ENCODE measurements around the gene CD300A. TPM values are rescaled to one million over a fixed set of nuclear protein-coding genes. Genes with fewer than 3 reads are reported as not detected.

Gene CD300A
- total RNA-seq, 1 donor from 2014 or later: 0.71 TPM

- CTCF ChIA-PET: interaction anchor here (1.6 kb wide), 1 partner anchor 64 kb away, joined by 8 read pairs; no protein-coding TSS in a partner anchor
- POLR2A ChIA-PET: interaction anchor here (0.6 to 1.3 kb wide), 2 partner anchors 11 to 738 kb away, joined by 3 to 4 read pairs; no protein-coding TSS in a partner anchor
- Mint-ChIP-seq H3K4me3 (no peak overlapping the region), H3K36me3 (ENCODE audit: low read depth) (peaks cover 1% of the 10 kb centered on the region), H3K27ac (no peak overlapping the region), H3K9me3 (peaks cover 9% of the 10 kb centered on the region), H3K27me3 (peaks cover 12% of the 10 kb centered on the region), H3K4me1 (peaks cover 23% of the 10 kb centered on the region)
- ATAC-seq (ENCODE audit: low read depth): no peak
- TF ChIP-seq CTCF (IDR thresholded peaks at IDR 0.05): no peak
- no peak for DNase-seq
- intact Hi-C loops (cut with micrococcal nuclease): no loop called here
These were observed 22.7 kb upstream of the CD300A start for GRCh38 chr17:74443516-74444296.

- no peaks in the 10 kb centered on the region for H3K36me3 Mint-ChIP-seq (ENCODE audit: low read depth)
- POLR2A ChIA-PET: interaction anchor here (0.6 kb wide), 1 partner anchor 91 kb away, joined by 7 read pairs; no protein-coding TSS in a partner anchor
These were observed 22.0 kb upstream of the CD300A start for GRCh38 chr17:74444406-74444805.

GRCh38 chr17:74445158-74445557, 21.3 kb upstream of the CD300A start:
- TF ChIP-seq CTCF (IDR thresholded peaks at IDR 0.05): no peak
- Mint-ChIP-seq H3K4me3 (no peak overlapping the region), H3K27me3 (peaks cover 12% of the 10 kb centered on the region), H3K9me3 (no peaks in the 10 kb centered on the region), H3K4me1 (peaks cover 19% of the 10 kb centered on the region), H3K36me3 (ENCODE audit: low read depth) (no peaks in the 10 kb centered on the region), H3K27ac (no peak overlapping the region)
- DNase-seq: no peak
- ChIA-PET POLR2A (no interaction called here), CTCF (interaction anchor here (0.6 kb wide), 1 partner anchor 70 kb away, joined by 3 read pairs; no protein-coding TSS in a partner anchor)
- intact Hi-C loops (cut with micrococcal nuclease): no loop called here
- ATAC-seq (ENCODE audit: low read depth): no peak

More at GRCh38 chr17:74444406-74444805, 22.0 kb upstream of the CD300A start:
- H3K27me3 Mint-ChIP-seq: peaks cover 12% of the 10 kb centered on the region
- no peak for DNase-seq
- ATAC-seq (ENCODE audit: low read depth): no peak
- peaks cover 23% of the 10 kb centered on the region for H3K4me1 Mint-ChIP-seq
- CTCF ChIA-PET: interaction anchor here (1.6 kb wide), 1 partner anchor 65 kb away, joined by 8 read pairs; no protein-coding TSS in a partner anchor
- H3K4me3 Mint-ChIP-seq: no peak overlapping the region
- peaks cover 2% of the 10 kb centered on the region for H3K9me3 Mint-ChIP-seq
- no peak overlapping the region for H3K27ac Mint-ChIP-seq
- no peak for TF ChIP-seq CTCF (IDR thresholded peaks at IDR 0.05)
- intact Hi-C loops (cut with micrococcal nuclease): no loop called here

GRCh38 chr17:74446551-74447500, 19.6 kb upstream of the CD300A start:
- ChIA-PET CTCF (interaction anchor here (1.2 kb wide), 1 partner anchor 12 kb away, joined by 3 read pairs; no protein-coding TSS in a partner anchor), POLR2A (interaction anchor here (0.6 kb wide), 2 partner anchors 101 to 300 kb away, joined by 3 to 6 read pairs; no protein-coding TSS in a partner anchor)
- ATAC-seq (ENCODE audit: low read depth) (no peak), DNase-seq (no peak)
- no peak overlapping the region for H3K27ac Mint-ChIP-seq
- H3K4me3 Mint-ChIP-seq: no peak overlapping the region
- H3K27me3 Mint-ChIP-seq: peaks cover 17% of the 10 kb centered on the region
- H3K4me1 Mint-ChIP-seq: peaks cover 19% of the 10 kb centered on the region
- no peak for TF ChIP-seq CTCF (IDR thresholded peaks at IDR 0.05)
- H3K36me3 Mint-ChIP-seq (ENCODE audit: low read depth): no peaks in the 10 kb centered on the region
- intact Hi-C loops (cut with micrococcal nuclease): no loop called here
- no peaks in the 10 kb centered on the region for H3K9me3 Mint-ChIP-seq
